LNCaP clone FGC (cell line): ENCODE measurements around the gene LRTM2.

ENCODE experiments used
- DNase-seq: peaks from one replicate; pipeline ENCODE4 v3.0.0-alpha.2; 2011; ENCODE audit warnings: low read depth
- H3K4me3 ChIP-seq: 2 replicates; pipeline ENCODE4 v1.5.1; 2011; ENCODE audit warnings: mild to moderate bottlenecking, low read depth, low read length, control low read depth
- CTCF ChIP-seq: IDR thresholded peaks from 2 replicates; pipeline ENCODE4 v1.5.1; 2012; ENCODE audit warnings: mild to moderate bottlenecking; ENCODE audit not compliant: control insufficient read depth, insufficient read depth; ENCODE audit errors: extremely low read depth

Gene LRTM2

GRCh38 chr12:1851151-1851701 lies 30.9 kb downstream of the LRTM2 start:
- H3K4me3 ChIP-seq = no peak overlapping the region
- no peak for DNase-seq
- TF ChIP-seq CTCF = no peak

- H3K4me3 ChIP-seq = no peak overlapping the region
- DNase-seq = no peak
- no peak for TF ChIP-seq CTCF
Observed at GRCh38 chr12:1852076-1852475, 31.7 kb downstream of the LRTM2 start.

GRCh38 chr12:1853716-1854115 lies 33.4 kb downstream of the LRTM2 start:
- H3K4me3 ChIP-seq = no peak overlapping the region
- TF ChIP-seq CTCF = no peak
- no peak for DNase-seq

- no peak overlapping the region for H3K4me3 ChIP-seq
- TF ChIP-seq CTCF = no peak
- no peak for DNase-seq
Observed at GRCh38 chr12:1855241-1855640, 34.9 kb downstream of the LRTM2 start.

GRCh38 chr12:1857086-1857485 lies 36.7 kb downstream of the LRTM2 start:
- no peak overlapping the region for H3K4me3 ChIP-seq
- no peak for TF ChIP-seq CTCF

GRCh38 chr12:1857821-1858220 lies 37.5 kb downstream of the LRTM2 start:
- TF ChIP-seq CTCF = no peak
- DNase-seq = no peak
- no peak overlapping the region for H3K4me3 ChIP-seq

More at GRCh38 chr12:1857086-1857485, 36.7 kb downstream of the LRTM2 start:
- no peak for DNase-seq

- TF ChIP-seq CTCF = no peak
- DNase-seq = no peak
- no peak overlapping the region for H3K4me3 ChIP-seq
Observed at GRCh38 chr12:1858456-1858855, 38.1 kb downstream of the LRTM2 start.
